T-helper 22 cell (primary cell): ENCODE data around the gene TCF19.

Experiments
- DNase-seq: peaks from one replicate; pipeline ENCODE4 v3.0.0-alpha.2; 2020; ENCODE audit warnings: low read depth

Gene TCF19

DNA sequence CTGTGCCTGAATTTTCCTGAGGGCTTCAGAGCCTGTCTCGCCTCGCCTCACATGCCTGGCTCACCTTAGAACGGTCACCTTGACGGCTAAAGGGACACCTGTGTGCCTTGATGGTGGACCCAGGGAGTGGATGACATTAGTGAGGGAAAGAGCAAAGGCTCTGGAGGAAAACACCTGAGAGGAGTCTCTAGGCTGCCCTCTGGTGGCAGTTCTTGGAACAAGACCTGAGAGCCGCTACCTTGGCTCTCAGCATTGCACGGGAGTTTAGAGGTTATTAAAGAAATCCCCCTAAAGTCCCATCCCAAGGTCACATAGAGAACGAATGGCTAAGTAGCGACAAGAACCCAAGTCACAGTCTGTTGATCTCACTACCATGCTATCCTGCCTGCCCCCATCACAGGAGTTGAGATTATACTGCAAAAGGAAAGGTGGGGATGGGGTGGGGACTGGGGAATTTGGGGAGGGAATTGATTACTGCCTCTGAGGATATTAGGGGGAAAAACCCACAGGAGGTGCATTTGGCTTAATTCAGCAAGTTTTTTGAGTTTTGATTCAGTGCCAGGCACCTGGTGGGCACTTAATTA, 30.2 kb upstream of the TCF19 start:
- DNase-seq = peak; percentile 30

GRCh38 chr6:31129130-31129529, 29.3 kb upstream of the TCF19 start:
- no peak for DNase-seq

DNA sequence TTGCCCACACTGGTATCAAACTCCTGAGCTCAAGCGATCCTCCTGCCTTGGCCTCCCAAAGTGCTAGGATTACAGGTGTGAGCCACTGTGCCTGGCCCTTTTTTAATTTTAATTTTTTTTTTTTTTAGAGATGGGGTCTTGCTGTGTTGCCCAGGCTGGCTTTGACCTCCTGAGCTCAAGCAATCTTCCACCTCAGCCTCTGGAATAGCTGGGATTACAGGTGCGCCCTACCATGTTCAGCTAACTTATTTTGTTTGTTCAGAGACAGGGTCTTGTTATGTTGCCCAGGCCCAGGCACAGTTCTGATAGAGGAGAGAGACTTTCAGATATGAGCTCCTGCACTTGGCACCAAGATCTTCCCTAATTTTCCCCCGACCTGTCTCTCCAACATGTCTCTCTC, 27.6 kb upstream of the TCF19 start:
- DNase-seq = no peak

GRCh38 chr6:31131595-31131994, 26.8 kb upstream of the TCF19 start:
- DNase-seq = no peak

DNA sequence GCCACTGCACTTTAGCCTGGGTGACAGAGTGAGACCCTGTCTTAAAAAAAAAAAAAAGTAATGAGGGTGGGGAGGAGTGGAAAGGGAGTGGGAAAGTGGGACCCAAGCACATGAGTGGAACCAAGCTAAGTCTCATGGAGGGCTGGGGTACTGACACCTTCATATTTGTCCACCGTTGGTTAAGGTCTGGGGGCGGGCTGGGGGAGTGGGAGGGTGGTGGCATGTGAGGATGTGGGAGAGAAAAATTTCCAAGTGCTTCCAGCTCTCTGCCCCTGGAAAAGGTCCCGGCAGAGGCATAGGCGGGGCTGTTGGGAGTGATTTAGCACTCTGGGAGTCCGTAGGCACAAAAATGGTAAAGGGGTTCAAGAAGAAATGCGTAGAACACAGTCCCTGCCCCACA, 25.6 kb upstream of the TCF19 start:
- no peak for DNase-seq

- DNase-seq = no peak
Observed at GRCh38 chr6:31135710-31136109, 22.7 kb upstream of the TCF19 start.

DNA sequence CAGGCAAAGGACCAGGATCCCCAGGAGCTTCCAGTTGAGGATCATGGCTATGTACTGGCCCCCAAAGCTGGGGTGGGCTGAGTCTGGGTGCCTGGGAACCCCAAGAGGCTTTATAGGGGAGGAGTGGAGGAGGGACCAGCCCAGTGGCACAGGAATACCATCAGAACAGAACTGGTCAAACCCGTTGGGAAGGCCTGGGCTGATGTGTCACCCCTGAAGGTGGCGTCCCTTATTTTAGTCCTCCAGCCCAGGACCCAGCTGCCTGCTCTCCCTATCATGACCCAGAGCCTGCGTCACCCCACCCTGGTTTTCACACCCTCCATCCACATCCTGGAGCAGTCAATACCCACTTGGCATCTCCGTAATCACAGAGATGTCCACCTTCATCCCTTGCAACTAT, 19.4 kb upstream of the TCF19 start, which contains the start of gene PSORS1C2:
TSS of gene PSORS1C2 (minus strand) at position 85 of the 400 bp plus-strand sequence. CDS start at position 45, 40 bp downstream.
- no peak for DNase-seq

- DNase-seq = no peak
Observed at GRCh38 chr6:31139599-31139998, 18.8 kb upstream of the TCF19 start.

- DNase-seq = no peak
Observed at GRCh38 chr6:31140643-31141042, 17.7 kb upstream of the TCF19 start.

- no peak for DNase-seq
Observed at GRCh38 chr6:31142361-31142761, 16.0 kb upstream of the TCF19 start.

- DNase-seq = no peak
Observed at GRCh38 chr6:31143148-31143547, 15.2 kb upstream of the TCF19 start.

- DNase-seq = no peak
Observed at GRCh38 chr6:31144296-31144969, 14.0 kb upstream of the TCF19 start.

DNA sequence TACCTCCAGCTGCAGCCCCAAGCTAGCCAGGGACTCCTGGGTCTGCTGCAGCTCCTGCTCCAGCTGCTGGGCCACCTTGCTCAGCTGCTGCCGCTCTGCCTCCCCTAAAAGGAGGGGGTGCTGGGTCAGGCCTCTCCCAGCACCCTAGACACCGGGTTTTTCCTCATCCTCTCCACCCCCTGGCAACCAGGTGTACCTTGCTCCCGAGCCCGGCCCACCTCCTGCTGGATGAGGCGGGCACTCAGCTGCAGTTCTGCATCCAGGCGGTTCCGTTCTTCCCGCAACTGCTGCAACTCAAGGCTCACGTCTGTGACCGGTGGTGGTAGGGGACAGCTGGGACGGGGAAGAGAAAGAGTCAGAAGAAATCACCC, 13.4 kb upstream of the TCF19 start:
- no peak for DNase-seq

- DNase-seq = no peak
Observed at GRCh38 chr6:31145386-31145785, 13.0 kb upstream of the TCF19 start.

DNA sequence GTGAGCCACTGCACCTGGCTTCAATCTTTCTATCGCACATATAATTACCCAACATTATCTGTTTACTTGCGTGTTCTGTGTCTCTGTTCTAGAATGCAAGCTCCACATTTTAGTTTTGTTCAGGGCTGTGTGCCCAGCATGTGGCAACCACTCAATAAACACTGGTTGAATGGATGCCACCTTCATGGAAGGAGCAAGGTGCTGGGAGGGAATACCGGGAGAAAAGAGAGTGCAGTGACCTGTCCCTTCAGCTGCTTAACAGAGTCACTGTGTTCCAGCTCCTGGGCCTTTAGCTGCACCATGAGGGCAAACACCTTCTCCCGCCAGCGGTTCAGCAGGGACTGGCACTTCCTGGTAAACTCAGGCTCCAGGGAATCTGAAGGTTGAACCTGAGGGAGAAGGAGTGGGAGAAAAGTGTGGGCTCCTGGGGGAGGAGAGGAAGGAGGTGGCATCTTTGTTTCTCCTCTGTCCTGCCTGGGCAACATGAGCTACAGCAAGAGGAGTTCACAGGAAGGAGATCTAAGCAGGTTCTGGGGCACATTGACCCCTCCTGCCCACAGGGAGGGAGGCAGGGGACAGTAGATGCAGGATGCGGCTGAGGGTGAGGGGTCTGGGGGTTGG, 8.5 kb upstream of the TCF19 start:
- DNase-seq = no peak

- DNase-seq = no peak
Observed at GRCh38 chr6:31152781-31153180, 5.6 kb upstream of the TCF19 start.

DNA sequence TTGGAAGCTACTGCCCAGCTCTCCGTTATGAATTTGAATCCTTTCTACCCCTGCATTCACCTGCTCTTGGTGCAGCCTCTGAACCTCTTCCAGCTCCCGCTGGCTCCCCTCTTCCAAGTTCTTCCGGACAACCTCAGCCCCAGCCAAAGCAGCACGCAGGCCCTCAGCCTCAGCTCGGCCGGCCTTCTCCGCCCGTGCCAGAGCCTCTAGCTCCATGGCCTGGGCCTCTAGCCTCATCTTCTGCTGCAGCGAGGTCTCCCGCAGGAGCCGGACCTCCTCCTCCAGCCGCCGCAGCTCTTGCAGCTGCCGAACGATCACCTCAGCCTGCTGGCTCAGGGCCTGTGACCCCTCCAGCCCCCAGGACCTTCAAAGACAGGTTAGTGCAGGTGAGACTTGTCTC, 4.0 kb upstream of the TCF19 start:
- no peak for DNase-seq

- no peak for DNase-seq
Observed at GRCh38 chr6:31156641-31157040, 1.7 kb upstream of the TCF19 start.

DNA sequence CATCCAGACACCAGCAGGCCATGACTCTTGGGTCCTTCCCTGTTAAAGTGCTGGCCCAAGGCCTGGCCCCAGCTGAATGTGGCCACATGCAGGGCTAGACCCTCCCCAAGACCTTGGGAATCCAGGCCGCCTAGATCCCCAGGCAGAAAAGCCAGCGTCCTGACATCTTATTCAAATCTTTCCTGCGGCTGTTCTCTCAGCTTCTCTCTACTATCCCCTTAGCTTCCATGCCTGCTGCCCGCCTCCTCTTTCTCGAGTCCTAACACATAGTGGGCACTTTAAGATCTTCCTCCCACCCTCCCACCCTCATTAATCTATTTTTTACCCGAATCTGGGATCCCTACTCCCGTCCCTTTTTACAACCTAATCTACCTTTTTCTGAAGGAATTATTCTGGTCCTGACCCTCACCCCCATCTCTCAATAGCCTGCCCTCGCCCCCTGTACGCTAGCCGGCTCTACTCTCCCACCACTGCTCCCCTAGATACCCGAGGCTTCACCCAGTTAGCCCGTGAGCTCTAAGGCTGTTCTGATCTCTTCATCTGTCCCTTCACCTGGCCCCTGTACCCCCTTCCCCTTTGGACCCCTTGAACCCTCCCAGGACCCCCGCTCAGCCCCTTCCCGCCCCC, 763 bp upstream of the TCF19 start, which contains the start of gene CCHCR1:
TSS of gene CCHCR1 (minus strand) at position 290 of the 627 bp plus-strand sequence. CDS start at position 88, 202 bp downstream.
- DNase-seq = no peak

GRCh38 chr6:31158863-31159855, 770 bp downstream of the TCF19 start:
- DNase-seq = peak; percentile 17

DNA sequence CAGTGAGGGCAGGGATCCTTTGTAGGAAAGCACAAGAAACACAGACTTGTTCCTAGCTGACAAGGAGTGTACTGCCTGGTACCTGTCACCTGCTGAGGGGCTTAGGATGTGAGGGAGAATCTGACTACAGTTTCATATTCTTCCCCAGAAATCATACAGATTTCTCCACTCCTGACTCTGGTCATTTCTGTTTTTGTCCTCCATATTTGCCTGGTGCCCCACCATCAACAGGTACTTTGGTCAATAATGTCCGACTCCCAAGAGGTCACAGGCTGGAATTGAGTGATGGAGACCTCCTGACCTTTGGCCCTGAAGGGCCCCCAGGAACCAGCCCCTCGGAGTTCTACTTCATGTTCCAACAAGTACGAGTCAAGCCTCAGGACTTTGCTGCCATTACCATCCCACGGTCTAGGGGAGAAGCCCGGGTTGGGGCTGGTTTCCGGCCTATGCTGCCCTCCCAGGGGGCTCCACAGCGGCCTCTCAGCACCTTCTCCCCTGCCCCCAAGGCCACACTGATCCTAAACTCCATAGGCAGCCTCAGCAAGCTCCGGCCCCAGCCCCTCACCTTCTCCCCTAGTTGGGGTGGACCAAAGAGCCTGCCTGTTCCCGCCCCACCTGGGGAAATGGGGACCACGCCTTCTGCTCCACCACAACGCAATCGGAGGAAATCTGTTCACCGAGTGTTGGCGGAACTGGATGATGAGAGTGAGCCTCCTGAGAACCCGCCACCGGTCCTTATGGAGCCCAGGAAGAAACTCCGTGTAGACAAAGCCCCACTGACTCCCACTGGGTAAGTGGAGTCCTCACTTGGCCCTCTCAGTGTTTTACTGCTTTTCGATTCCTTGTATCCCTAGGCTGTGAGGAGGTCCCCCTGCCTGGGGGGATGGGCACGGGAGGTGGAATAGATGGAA, 3.1 kb downstream of the TCF19 start:
- no peak for DNase-seq
